ENCODE results near the gene CDKN2B. TPM values are rescaled to one million over a fixed set of nuclear protein-coding genes. Genes with fewer than 3 reads are reported as not detected.

Gene CDKN2B, protein sequence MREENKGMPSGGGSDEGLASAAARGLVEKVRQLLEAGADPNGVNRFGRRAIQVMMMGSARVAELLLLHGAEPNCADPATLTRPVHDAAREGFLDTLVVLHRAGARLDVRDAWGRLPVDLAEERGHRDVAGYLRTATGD
- 0.83 and 1.4 TPM in 2 replicates for total RNA-seq (2016; rRNA removed; fragmentation: Illumina TruSeq; extraction: Trizol)
- 0.09 and 0.20 TPM in 2 replicates for total RNA-seq (2016; cell fraction: cytosol; rRNA removed; fragmentation: Illumina TruSeq; extraction: Trizol; ENCODE audit: low read depth)
- total RNA-seq (2016; cell fraction: insoluble cytoplasmic fraction; rRNA removed; fragmentation: Illumina TruSeq; extraction: Trizol): 0.73 and 1.3 TPM in 2 replicates
- 0.41 and 0.46 TPM in 2 replicates for total RNA-seq (2016; cell fraction: membrane; rRNA removed; fragmentation: Illumina TruSeq; extraction: Trizol)
- 0.69 and 0.90 TPM in 2 replicates for total RNA-seq (2016; cell fraction: nucleus; rRNA removed; fragmentation: Illumina TruSeq; extraction: Trizol)
- 1.5 and 2.3 TPM in 2 replicates for polyA plus RNA-seq (2011; rRNA removed)
- polyA plus RNA-seq (2011; cell fraction: cytosol; rRNA removed): 1.4 and 1.7 TPM in 2 replicates
- 5.9 and 8.6 TPM in 2 replicates for polyA plus RNA-seq (2011; cell fraction: nucleus; rRNA removed)
- 0.48 and 1.5 TPM in 2 replicates for polyA plus RNA-seq (2012)
- polyA plus RNA-seq (2016; cell fraction: cytosol; fragmentation: Illumina TruSeq; extraction: Trizol; ENCODE audit: low read depth): 0.10 and 0.12 TPM in 2 replicates
- polyA plus RNA-seq (2016; cell fraction: insoluble cytoplasmic fraction; fragmentation: Illumina TruSeq; extraction: Trizol; ENCODE audit: low read depth): 1.1 and 1.4 TPM in 2 replicates
- 0.26 and 0.31 TPM in 2 replicates for polyA plus RNA-seq (2016; cell fraction: membrane; fragmentation: Illumina TruSeq; extraction: Trizol; ENCODE audit: low read depth)
- 3.1 and 3.7 TPM in 2 replicates for polyA plus RNA-seq (2016; cell fraction: nucleus; fragmentation: Illumina TruSeq; extraction: Trizol; ENCODE audit: insufficient read depth, low read depth)
- 0.54 and 6.2 TPM in 2 replicates for polyA minus RNA-seq (2011; rRNA and poly(A)+ RNA removed; ENCODE audit: low replicate concordance)
- 0.40 and 1.1 TPM in 2 replicates for polyA minus RNA-seq (2011; cell fraction: cytosol; rRNA and poly(A)+ RNA removed)
- polyA minus RNA-seq (2011; cell fraction: nucleus; rRNA and poly(A)+ RNA removed): 2.4 and 3.4 TPM in 2 replicates
- percentile 45 among the genes with signal in this experiment for Bru-seq, nascent RNA
- BruChase-seq, experiment 1, labeled RNA remaining after a 6-hour chase: percentile 54 among the genes with signal in this experiment
- BruChase-seq, experiment 2, labeled RNA remaining after a 2-hour chase: percentile 55 among the genes with signal in this experiment
- long read RNA-seq, experiment 1, partial matches to known transcripts: 0 of 2 reads
- long read RNA-seq, experiment 1, other reads (novel, unspliced or antisense): 0 of 2 reads
- long read RNA-seq, experiment 2, transcript CDKN2B-201 (2 exons, 3,911 nt): major isoform, 8 of 17 reads
- long read RNA-seq, experiment 2, partial matches to known transcripts: 0 of 17 reads
- long read RNA-seq, experiment 2, other reads (novel, unspliced or antisense): 8 of 17 reads

GRCh38 chr9:22008717-22009505 is at the start of gene CDKN2B:
Gene CDKN2B, minus strand, starts transcription at chr9:22009305. Its CDS starts 352 bp downstream, at chr9:22008953.
- H3K9ac ChIP-seq (ENCODE audit: insufficient read depth, low read depth, low read length): peak within 1 kb of the TSS; percentile 62; the same call in 1 of the 2 replicates
- H3K27ac ChIP-seq (ENCODE audit: extremely low read length, insufficient read depth, low read length): no peak within 1 kb of the TSS
- peaks cover 12% of the 10 kb centered on the region for H3K4me1 ChIP-seq (ENCODE audit: insufficient read depth, low read length)
- peak; percentile 57 for FAIRE-seq
- no peaks in the 10 kb centered on the region for H3K27me3 ChIP-seq (ENCODE audit: control insufficient read depth in 1 of 2, insufficient read depth in 2 of 2, low read length in 2 of 2)
- H3K4me2 ChIP-seq (ENCODE audit: low read depth, low read length): peak within 1 kb of the TSS; percentile 100
- DNase-seq (ENCODE audit: low spot score): peak; percentile 85
- no peaks in the 10 kb centered on the region for H3K9me3 ChIP-seq (ENCODE audit: low read length)
- in situ Hi-C loops (cut with HindIII; ENCODE audit: extremely low pct_ligation_motif_present, low pct_unique_long_range_greater_than_20kb) (loop anchor here (5.0 kb wide), 1 partner anchor 192 kb away; no protein-coding TSS in a partner anchor), intact Hi-C loops (cut with micrococcal nuclease; ENCODE audit: unreplicated experiment) (loop anchor here (1.0 to 10.0 kb wide), 3 partner anchors 195 to 674 kb away; partner anchors contain the start of gene KLHL9)
- H4K20me1 ChIP-seq (ENCODE audit: insufficient read depth, low read length): no peaks in the 10 kb centered on the region
- peak; percentile 96 for ATAC-seq
- TSS peak; percentile 76 for BruUV-seq (replicated peaks)
- no peaks in the 10 kb centered on the region for H3K36me3 ChIP-seq (replicated peaks in 1 of 2; ENCODE audit: control insufficient read depth in 1 of 2, insufficient read depth in 2 of 2, low read length in 2 of 2)
- peak within 1 kb of the TSS; percentile 72 to 89 (median 76) for H3K4me3 ChIP-seq (replicated peaks in 1 of 3; ENCODE audit: insufficient read depth in 1 of 3, low read depth in 2 of 3, low read length in 3 of 3)
- peak within 1 kb of the TSS; percentile 76 for H2AFZ ChIP-seq (ENCODE audit: low read length)
- H3K79me2 ChIP-seq (ENCODE audit: insufficient read depth, low read length): no peaks in the 10 kb centered on the region
- WGBS (ENCODE audit: low lambda C conversion rate): 0% methylated on average over 27 of the region's 86 CpGs
- ChIA-PET POLR2A (interaction anchor here (0.7 to 1.9 kb wide), 17 partner anchors 10 to 229 kb away, joined by 3 to 7 read pairs (median 4); partner anchors contain the start of genes CDKN2A and CDKN2B-AS1), CTCF (ENCODE audit: low intra/inter-chr PET ratio, low total read pairs) (interaction anchor here (3.7 kb wide), 1 partner anchor 195 kb away, joined by 70 read pairs; no protein-coding TSS in a partner anchor)
- no peak for TF ChIP-seq ZNF253 (CRISPR knock-in tag; IDR thresholded peaks at IDR 0.05; ENCODE audit: borderline replicate concordance)
- TF ChIP-seq TEF (CRISPR knock-in tag; IDR thresholded peaks at IDR 0.05): no peak
- no peak for TF ChIP-seq ZSCAN31 (CRISPR knock-in tag; IDR thresholded peaks at IDR 0.05; ENCODE audit: low read depth)
- no peak for TF ChIP-seq ZUFSP (CRISPR knock-in tag; IDR thresholded peaks at IDR 0.05; ENCODE audit: borderline replicate concordance)
- TF ChIP-seq ZNF451 (CRISPR knock-in tag; IDR thresholded peaks at IDR 0.05): peak; percentile 31; the same call in 1 of the 2 replicates
- no peak for TF ChIP-seq NPAS2 (CRISPR knock-in tag; IDR thresholded peaks at IDR 0.05; ENCODE audit: borderline replicate concordance)
- TF ChIP-seq MXD1 (CRISPR knock-in tag; IDR thresholded peaks at IDR 0.05): peak; percentile 67; the same call in 1 of the 2 replicates
- no peak for TF ChIP-seq SCMH1 (CRISPR knock-in tag; IDR thresholded peaks at IDR 0.05; ENCODE audit: borderline replicate concordance)
- TF ChIP-seq LRRFIP1 (CRISPR knock-in tag; conservative IDR thresholded peaks at IDR 0.05): no peak
